ENCODE results near the gene BAHCC1.

Gene BAHCC1

GRCh38 chr17:81417049-81417878, 22.0 kb downstream of the BAHCC1 start:
- no peaks in the 10 kb centered on the region for H3K9me3 ChIP-seq (ENCODE audit: control insufficient read depth, insufficient read depth, low read depth, low read length)
- H3K4me3 ChIP-seq (ENCODE audit: low read depth, low read length), result no peak overlapping the region
- no peaks in the 10 kb centered on the region for H3K36me3 ChIP-seq (ENCODE audit: control insufficient read depth in 2 of 2, insufficient read depth in 1 of 2, low read length in 2 of 2)
- peaks cover 14% of the 10 kb centered on the region for H3K4me1 ChIP-seq (ENCODE audit: control insufficient read depth, insufficient read depth, low read length)
- CTCF ChIA-PET, result no interaction called here
- POLR2A ChIA-PET, result interaction anchor here (0.6 to 0.9 kb wide), 2 partner anchors 22 to 129 kb away, joined by 3 read pairs; partner anchors contain the start of gene BAHCC1
- no peak overlapping the region for H3K27ac ChIP-seq (ENCODE audit: extremely low read depth, low read depth, low read length)
- TF ChIP-seq REST (tag by site-specific recombination; IDR thresholded peaks at IDR 0.05), result no peak
- no peak for TF ChIP-seq ZNF274 (IDR thresholded peaks at IDR 0.05; ENCODE audit: low read length)
- TF ChIP-seq ZNF274 (tag by site-specific recombination; IDR thresholded peaks at IDR 0.05; ENCODE audit: borderline replicate concordance), result no peak
- peak; percentile 28; the same call in 1 of the 2 replicates for TF ChIP-seq GLIS1 (tag by site-specific recombination; IDR thresholded peaks at IDR 0.05)
- TF ChIP-seq KLF1 (tag by site-specific recombination; IDR thresholded peaks at IDR 0.05), result peak; percentile 39
- TF ChIP-seq ZNF747 (tag by site-specific recombination; IDR thresholded peaks at IDR 0.05), result no peak
- no peak for TF ChIP-seq ZNF555 (tag by site-specific recombination; conservative IDR thresholded peaks at IDR 0.05)
- no peak for TF ChIP-seq ZNF140 (tag by site-specific recombination; IDR thresholded peaks at IDR 0.05)
- no peak for TF ChIP-seq ATF2 (tag by site-specific recombination; IDR thresholded peaks at IDR 0.05; ENCODE audit: low read depth)
- TF ChIP-seq ZNF121 (tag by site-specific recombination; IDR thresholded peaks at IDR 0.05), result no peak
- no peak for TF ChIP-seq ZNF488 (tag by site-specific recombination; IDR thresholded peaks at IDR 0.05)
- TF ChIP-seq ZBTB20 (tag by site-specific recombination; IDR thresholded peaks at IDR 0.05), result no peak
- TF ChIP-seq ZNF521 (tag by site-specific recombination; IDR thresholded peaks at IDR 0.05), result no peak
- TF ChIP-seq ZNF510 (tag by site-specific recombination; IDR thresholded peaks at IDR 0.05; ENCODE audit: insufficient replicate concordance), result no peak
- TF ChIP-seq ZNF580 (tag by site-specific recombination; IDR thresholded peaks at IDR 0.05), result no peak
- no peak for TF ChIP-seq ZNF280D (tag by site-specific recombination; IDR thresholded peaks at IDR 0.05)
- no peak for TF ChIP-seq ZNF280C (tag by site-specific recombination; IDR thresholded peaks at IDR 0.05)
- no peak for TF ChIP-seq IKZF3 (tag by site-specific recombination; IDR thresholded peaks at IDR 0.05)
- no peak for TF ChIP-seq SCRT2 (tag by site-specific recombination; IDR thresholded peaks at IDR 0.05)
- TF ChIP-seq ZNF302 (tag by site-specific recombination; IDR thresholded peaks at IDR 0.05; ENCODE audit: low read depth), result no peak
- no peak for TF ChIP-seq ZNF2 (tag by site-specific recombination; IDR thresholded peaks at IDR 0.05)
- TF ChIP-seq SCRT1 (tag by site-specific recombination; IDR thresholded peaks at IDR 0.05; ENCODE audit: borderline replicate concordance), result no peak
- TF ChIP-seq BCL6B (tag by site-specific recombination; IDR thresholded peaks at IDR 0.05), result no peak
- no peak for TF ChIP-seq ZNF777 (tag by site-specific recombination; IDR thresholded peaks at IDR 0.05; ENCODE audit: borderline replicate concordance)

All from HEK293 (cell line).